ENCODE results near the gene AATK.

GRCh38 chr17:81068411-81069134, 97.4 kb downstream of the AATK start:
- no peak for TF ChIP-seq EZH2phosphoT487 (IDR thresholded peaks at IDR 0.05; ENCODE audit: unreplicated experiment)
- no peak for TF ChIP-seq CTCF (conservative IDR thresholded peaks at IDR 0.05; ENCODE audit: low read depth in 2 of 2)
- TF ChIP-seq EZH2 (IDR thresholded peaks at IDR 0.05; ENCODE audit: low read depth, unreplicated experiment) = no peak
- no peak for TF ChIP-seq POLR2AphosphoS5 (IDR thresholded peaks at IDR 0.05; ENCODE audit: low read depth)
- TF ChIP-seq REST (IDR thresholded peaks at IDR 0.05; ENCODE audit: unreplicated experiment) = no peak
- TF ChIP-seq JUNB (IDR thresholded peaks at IDR 0.05; ENCODE audit: unreplicated experiment) = no peak
- no peak for TF ChIP-seq ETS1 (IDR thresholded peaks at IDR 0.05)

Data from GM23338 (cell line).